GM08714 (cell line): Measurements from ENCODE around the gene TEX22.

Source experiments
- H3K4me3 ChIP-seq: fragments of 200-500 bp; sonication (Bioruptor generic); 2 replicates; pipeline ENCODE4 v1.5.1; 2014; ENCODE audit warnings: mild to moderate bottlenecking, low read length, inconsistent platforms
- ZNF274 ChIP-seq: IDR thresholded peaks from 2 replicates; pipeline ENCODE4 v1.6.1; 2012; ENCODE audit warnings: mild to moderate bottlenecking, low read depth, low read length

TEX22 gene

GRCh38 chr14:105460116-105460515, 61.8 kb downstream of the TEX22 start:
- H3K4me3 ChIP-seq, result no peak overlapping the region
- TF ChIP-seq ZNF274, result no peak

- TF ChIP-seq ZNF274, result no peak
- H3K4me3 ChIP-seq, result no peak overlapping the region
These were observed 62.3 kb downstream of the TEX22 start for GRCh38 chr14:105460616-105461015.

- no peak for TF ChIP-seq ZNF274
- H3K4me3 ChIP-seq, result no peak overlapping the region
These were observed 63.6 kb downstream of the TEX22 start for GRCh38 chr14:105461903-105462302.
